ENCODE data around the gene SGCD. TPM values are rescaled to one million over a fixed set of nuclear protein-coding genes. Genes with fewer than 3 reads are reported as not detected.

Gene SGCD
- total RNA-seq, 4 donors from 2014 or later, result 1.1 to 8.2 (median 4.4) TPM

GRCh38 chr5:156359476-156359875 lies 32.5 kb downstream of the SGCD start:
- no peak for TF ChIP-seq CTCF (IDR thresholded peaks at IDR 0.05)
- ATAC-seq (ENCODE audit: low FRiP score), result no peak

GRCh38 chr5:156361436-156362109 lies 34.6 kb downstream of the SGCD start:
- ATAC-seq (ENCODE audit: low FRiP score), result no peak
- no peak for TF ChIP-seq CTCF (IDR thresholded peaks at IDR 0.05)
- DNase-seq (ENCODE audit: low spot score), result no peak

More at GRCh38 chr5:156359476-156359875, 32.5 kb downstream of the SGCD start:
- no peak for DNase-seq (ENCODE audit: low spot score)

GRCh38 chr5:156363861-156364260 lies 36.9 kb downstream of the SGCD start:
- no peak for DNase-seq (ENCODE audit: low spot score)
- no peak for ATAC-seq (ENCODE audit: low FRiP score)
- no peak for TF ChIP-seq CTCF (IDR thresholded peaks at IDR 0.05)

GRCh38 chr5:156366521-156366920 lies 39.6 kb downstream of the SGCD start:
- no peak for TF ChIP-seq CTCF (IDR thresholded peaks at IDR 0.05)
- no peak for ATAC-seq (ENCODE audit: low FRiP score)
- DNase-seq (ENCODE audit: low spot score), result no peak

GRCh38 chr5:156367597-156367996 lies 40.6 kb downstream of the SGCD start:
- no peak for TF ChIP-seq CTCF (IDR thresholded peaks at IDR 0.05)
- DNase-seq (ENCODE audit: low spot score) (no peak), ATAC-seq (ENCODE audit: low FRiP score) (no peak)

GRCh38 chr5:156375895-156376495 lies 49.0 kb downstream of the SGCD start:
- no peak for TF ChIP-seq CTCF (IDR thresholded peaks at IDR 0.05)
- DNase-seq (ENCODE audit: low spot score), result no peak
- no peak for ATAC-seq (ENCODE audit: low FRiP score)

GRCh38 chr5:156376751-156377150 lies 49.8 kb downstream of the SGCD start:
- no peak for ATAC-seq (ENCODE audit: low FRiP score)
- DNase-seq (ENCODE audit: low spot score), result no peak
- no peak for TF ChIP-seq CTCF (IDR thresholded peaks at IDR 0.05)
